ENCODE results near the gene MNX1.

DNA sequence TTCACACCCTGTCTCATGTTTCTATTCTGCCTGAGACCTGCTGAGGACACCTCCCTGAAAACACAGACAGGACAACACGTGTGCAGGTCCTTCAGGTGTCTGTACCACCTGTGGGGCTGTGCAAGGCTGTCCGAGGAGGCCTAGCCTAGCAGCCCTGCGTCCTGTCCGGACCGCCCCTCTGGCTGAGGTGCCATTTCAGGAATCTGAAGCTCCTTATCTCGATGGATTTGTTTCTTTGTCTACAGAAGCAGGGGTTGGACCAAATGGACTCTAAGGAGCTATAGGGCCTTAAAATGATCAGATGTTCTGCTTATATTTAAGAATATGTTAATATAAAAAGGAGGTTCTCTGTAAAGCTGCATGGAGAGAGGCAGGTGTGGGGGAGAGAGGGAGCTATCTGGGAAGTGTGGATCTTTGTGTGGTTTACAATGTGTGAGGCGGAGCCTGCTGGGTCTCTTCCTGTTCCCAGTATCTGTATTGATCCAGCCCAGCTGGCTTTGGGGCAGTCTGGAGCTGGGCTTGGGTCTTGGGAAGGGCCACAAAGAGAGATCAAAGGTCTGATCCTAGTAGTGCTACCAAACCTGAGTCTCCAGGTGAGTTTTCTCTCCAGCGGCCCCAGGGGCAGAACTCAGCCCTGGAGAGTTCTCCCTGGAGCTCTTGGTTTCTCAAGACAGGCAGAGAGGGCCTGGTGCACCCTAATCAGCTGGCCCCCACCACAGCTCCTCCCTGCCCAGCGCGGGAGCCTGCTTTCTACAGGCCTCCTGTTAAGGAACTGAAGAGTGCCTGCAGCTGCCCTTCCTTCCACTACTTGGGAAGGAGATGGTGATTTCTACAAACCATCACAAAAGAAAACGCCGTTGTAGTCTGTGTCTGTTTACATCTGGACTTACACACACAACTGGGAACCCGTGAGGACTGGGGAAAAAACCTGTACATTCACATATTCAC lies 3.4 kb upstream of the MNX1 start:
- TF ChIP-seq, protein P1, sequence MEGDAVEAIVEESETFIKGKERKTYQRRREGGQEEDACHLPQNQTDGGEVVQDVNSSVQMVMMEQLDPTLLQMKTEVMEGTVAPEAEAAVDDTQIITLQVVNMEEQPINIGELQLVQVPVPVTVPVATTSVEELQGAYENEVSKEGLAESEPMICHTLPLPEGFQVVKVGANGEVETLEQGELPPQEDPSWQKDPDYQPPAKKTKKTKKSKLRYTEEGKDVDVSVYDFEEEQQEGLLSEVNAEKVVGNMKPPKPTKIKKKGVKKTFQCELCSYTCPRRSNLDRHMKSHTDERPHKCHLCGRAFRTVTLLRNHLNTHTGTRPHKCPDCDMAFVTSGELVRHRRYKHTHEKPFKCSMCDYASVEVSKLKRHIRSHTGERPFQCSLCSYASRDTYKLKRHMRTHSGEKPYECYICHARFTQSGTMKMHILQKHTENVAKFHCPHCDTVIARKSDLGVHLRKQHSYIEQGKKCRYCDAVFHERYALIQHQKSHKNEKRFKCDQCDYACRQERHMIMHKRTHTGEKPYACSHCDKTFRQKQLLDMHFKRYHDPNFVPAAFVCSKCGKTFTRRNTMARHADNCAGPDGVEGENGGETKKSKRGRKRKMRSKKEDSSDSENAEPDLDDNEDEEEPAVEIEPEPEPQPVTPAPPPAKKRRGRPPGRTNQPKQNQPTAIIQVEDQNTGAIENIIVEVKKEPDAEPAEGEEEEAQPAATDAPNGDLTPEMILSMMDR (conservative IDR thresholded peaks at IDR 0.05; ENCODE audit: low read depth, low read length), result no peak
- no peak for TF ChIP-seq EZH2 (IDR thresholded peaks at IDR 0.05; ENCODE audit: borderline replicate concordance, low read depth, low read length, poor library complexity, severe bottlenecking)

Data from A673 (cell line).